Trophoblast cell (in vitro differentiated cells and primary cell): ENCODE measurements around the gene C1D.
"Not testable (repeated sequence)": the region's sequence is repeated elsewhere in the genome, so short reads cannot be mapped to it uniquely, and the experiment has no call there.

Experiments used
- DNase-seq, 2 donors: peaks; one replicate each; pipeline ENCODE4 v3.0.0-alpha.2; 2016
- H2AFZ ChIP-seq: 2 replicates; pipeline ENCODE4 v1.6.1; 2013; ENCODE audit warnings: low read length, moderate library complexity, mild to moderate bottlenecking; ENCODE audit not compliant: insufficient read depth, poor library complexity
- H2AK5ac ChIP-seq: 2 replicates; pipeline ENCODE4 v1.6.1; 2013; ENCODE audit warnings: mild to moderate bottlenecking, low read length
- H2BK120ac ChIP-seq: 2 replicates; pipeline ENCODE4 v1.6.1; 2013; ENCODE audit warnings: low read length, mild to moderate bottlenecking, moderate library complexity; ENCODE audit not compliant: insufficient read depth, poor library complexity
- H2BK12ac ChIP-seq: 2 replicates; pipeline ENCODE4 v1.6.1; 2013; ENCODE audit warnings: mild to moderate bottlenecking, low read length, moderate library complexity
- H2BK5ac ChIP-seq: 2 replicates; pipeline ENCODE4 v1.6.1; 2013; ENCODE audit warnings: low read length, low read depth, moderate library complexity, mild to moderate bottlenecking; ENCODE audit not compliant: poor library complexity
- H3K14ac ChIP-seq: 2 replicates; pipeline ENCODE4 v1.6.1; 2013; ENCODE audit warnings: mild to moderate bottlenecking, low read length
- H3K18ac ChIP-seq: 2 replicates; pipeline ENCODE4 v1.6.1; 2013; ENCODE audit warnings: mild to moderate bottlenecking, low read length
- H3K23ac ChIP-seq: 2 replicates; pipeline ENCODE4 v1.6.1; 2013; ENCODE audit warnings: low read length
- H3K27ac ChIP-seq: 2 replicates; pipeline ENCODE4 v1.5.1; 2013; ENCODE audit warnings: low read depth, mild to moderate bottlenecking, inconsistent platforms, low read length, moderate library complexity
- H3K27me3 ChIP-seq: 2 replicates; pipeline ENCODE4 v1.6.1; 2013; ENCODE audit warnings: inconsistent platforms, mild to moderate bottlenecking, low read length, moderate library complexity; ENCODE audit not compliant: insufficient read depth
- H3K36me3 ChIP-seq, 2 experiments: 1 replicate in 1 of 2; 2 replicates in 1 of 2; pipeline ENCODE4 v1.6.1; 2013; ENCODE audit warnings: low read length in 2 of 2, mild to moderate bottlenecking in 2 of 2, moderate library complexity in 1 of 2; ENCODE audit not compliant: insufficient read depth in 2 of 2, control insufficient read depth in 1 of 2
- H3K4ac ChIP-seq: 2 replicates; pipeline ENCODE4 v1.6.1; 2013; ENCODE audit warnings: low read depth, mild to moderate bottlenecking, low read length, moderate library complexity
- H3K4me1 ChIP-seq, 2 experiments: 1 replicate in 1 of 2; 2 replicates in 1 of 2; pipeline ENCODE4 v1.6.1; 2013; ENCODE audit warnings: low read length in 2 of 2, mild to moderate bottlenecking in 2 of 2, moderate library complexity in 1 of 2; ENCODE audit not compliant: insufficient read depth in 2 of 2, control insufficient read depth in 1 of 2
- H3K4me2 ChIP-seq: 2 replicates; pipeline ENCODE4 v1.6.1; 2013; ENCODE audit warnings: inconsistent platforms, mild to moderate bottlenecking, low read length, moderate library complexity
- H3K4me3 ChIP-seq: 2 replicates; pipeline ENCODE4 v1.5.1; 2013; ENCODE audit warnings: mild to moderate bottlenecking, low read depth, low read length, inconsistent platforms
- H3K79me1 ChIP-seq: one replicate; pipeline ENCODE4 v1.6.1; 2013; ENCODE audit warnings: low read length
- H3K79me2 ChIP-seq: 2 replicates; pipeline ENCODE4 v1.6.1; 2013; ENCODE audit warnings: low read length, mild to moderate bottlenecking; ENCODE audit not compliant: control insufficient read depth, insufficient read depth, poor library complexity
- H3K9ac ChIP-seq: 2 replicates; pipeline ENCODE4 v1.6.1; 2013; ENCODE audit warnings: mild to moderate bottlenecking, low read length
- H3K9me3 ChIP-seq: 2 replicates; pipeline ENCODE4 v1.6.1; 2013; ENCODE audit warnings: low read depth, mild to moderate bottlenecking, control low read depth, inconsistent platforms, low read length; ENCODE audit not compliant: insufficient read depth
- H4K12ac ChIP-seq: 2 replicates; pipeline ENCODE4 v1.6.1; 2013; ENCODE audit warnings: low read depth, mild to moderate bottlenecking, low read length, moderate library complexity
- H4K8ac ChIP-seq: 2 replicates; pipeline ENCODE4 v1.6.1; 2013; ENCODE audit warnings: low read depth, mild to moderate bottlenecking, low read length, moderate library complexity
- H4K91ac ChIP-seq: one replicate; pipeline ENCODE4 v1.6.1; 2013; ENCODE audit warnings: low read depth, mild to moderate bottlenecking, low read length, moderate library complexity
- WGBS: extraction: QIAGEN DNeasy Blood & Tissue Kit; methylation state at CpG from one replicate; pipeline ENCODE4 v1.1.7; 2013; ENCODE audit warnings: missing lambda C conversion rate; ENCODE audit not compliant: insufficient read length, insufficient coverage; ENCODE audit errors: extremely low coverage; 5-methylcytosine and 5-hydroxymethylcytosine counted together

Gene C1D

GRCh38 chr2:68083346-68083745, 20.5 kb upstream of the C1D start:
- no peak overlapping the region for H3K18ac ChIP-seq
- H3K27ac ChIP-seq: no peak overlapping the region
- H2AK5ac ChIP-seq: no peak overlapping the region
- H3K23ac ChIP-seq: no peak overlapping the region
- no peaks in the 10 kb centered on the region for H3K79me2 ChIP-seq
- no peaks in the 10 kb centered on the region for H3K79me1 ChIP-seq
- no peak overlapping the region for H2BK5ac ChIP-seq
- no peak for DNase-seq
- no peak overlapping the region for H2BK120ac ChIP-seq
- no peak overlapping the region for H4K8ac ChIP-seq
- WGBS: no CpG with 5 or more reads among the region's 1 CpG
- no peak overlapping the region for H4K12ac ChIP-seq
- no peak overlapping the region for H2BK12ac ChIP-seq
- no peaks in the 10 kb centered on the region for H3K36me3 ChIP-seq
- no peak overlapping the region for H3K4me3 ChIP-seq
- no peak overlapping the region for H3K9ac ChIP-seq
- H4K91ac ChIP-seq: no peak overlapping the region
- no peak overlapping the region for H3K4ac ChIP-seq
- H3K14ac ChIP-seq: no peak overlapping the region
- H3K4me1 ChIP-seq: no peaks in the 10 kb centered on the region
- H3K27me3 ChIP-seq: no peaks in the 10 kb centered on the region
- no peak overlapping the region for H3K4me2 ChIP-seq
- H2AFZ ChIP-seq: no peak overlapping the region
- H3K9me3 ChIP-seq: no peaks in the 10 kb centered on the region

DNA sequence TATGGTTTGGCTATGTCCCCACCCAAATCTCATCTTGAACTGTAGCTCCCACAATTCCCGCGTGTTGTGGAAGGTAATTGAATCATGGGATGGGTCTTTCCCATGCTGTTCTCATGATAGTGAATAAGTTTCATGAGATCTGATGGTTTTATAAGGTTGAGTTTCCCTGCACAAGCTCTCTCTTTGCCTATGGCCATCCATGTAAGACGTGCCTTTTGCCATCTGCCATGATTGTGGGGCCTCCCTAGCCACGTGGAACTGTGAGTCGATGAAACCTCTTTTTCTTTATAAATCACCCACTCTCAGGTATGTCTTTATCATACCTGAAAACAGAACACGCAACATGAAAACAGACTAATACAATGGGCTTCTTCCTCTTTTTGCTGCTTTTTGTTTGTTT, 11.2 kb upstream of the C1D start:
- no CpG with 5 or more reads among the region's 6 CpGs for WGBS
- no peaks in the 10 kb centered on the region for H3K36me3 ChIP-seq
- no peak overlapping the region for H3K14ac ChIP-seq
- no peak overlapping the region for H4K91ac ChIP-seq
- no peak overlapping the region for H2BK5ac ChIP-seq
- no peak overlapping the region for H3K9ac ChIP-seq
- no peak overlapping the region for H4K12ac ChIP-seq
- no peak for DNase-seq
- no peak overlapping the region for H3K23ac ChIP-seq
- H2AFZ ChIP-seq: no peak overlapping the region
- no peak overlapping the region for H3K27ac ChIP-seq
- H3K27me3 ChIP-seq: no peaks in the 10 kb centered on the region
- H4K8ac ChIP-seq: no peak overlapping the region
- H3K4me2 ChIP-seq: no peak overlapping the region
- H2BK120ac ChIP-seq: no peak overlapping the region
- no peak overlapping the region for H3K4me3 ChIP-seq
- H2BK12ac ChIP-seq: no peak overlapping the region
- no peak overlapping the region for H3K18ac ChIP-seq
- H3K79me2 ChIP-seq: no peaks in the 10 kb centered on the region
- H2AK5ac ChIP-seq: no peak overlapping the region
- H3K4me1 ChIP-seq: no peaks in the 10 kb centered on the region
- no peaks in the 10 kb centered on the region for H3K79me1 ChIP-seq
- H3K4ac ChIP-seq: no peak overlapping the region
- H3K9me3 ChIP-seq: no peaks in the 10 kb centered on the region

DNA sequence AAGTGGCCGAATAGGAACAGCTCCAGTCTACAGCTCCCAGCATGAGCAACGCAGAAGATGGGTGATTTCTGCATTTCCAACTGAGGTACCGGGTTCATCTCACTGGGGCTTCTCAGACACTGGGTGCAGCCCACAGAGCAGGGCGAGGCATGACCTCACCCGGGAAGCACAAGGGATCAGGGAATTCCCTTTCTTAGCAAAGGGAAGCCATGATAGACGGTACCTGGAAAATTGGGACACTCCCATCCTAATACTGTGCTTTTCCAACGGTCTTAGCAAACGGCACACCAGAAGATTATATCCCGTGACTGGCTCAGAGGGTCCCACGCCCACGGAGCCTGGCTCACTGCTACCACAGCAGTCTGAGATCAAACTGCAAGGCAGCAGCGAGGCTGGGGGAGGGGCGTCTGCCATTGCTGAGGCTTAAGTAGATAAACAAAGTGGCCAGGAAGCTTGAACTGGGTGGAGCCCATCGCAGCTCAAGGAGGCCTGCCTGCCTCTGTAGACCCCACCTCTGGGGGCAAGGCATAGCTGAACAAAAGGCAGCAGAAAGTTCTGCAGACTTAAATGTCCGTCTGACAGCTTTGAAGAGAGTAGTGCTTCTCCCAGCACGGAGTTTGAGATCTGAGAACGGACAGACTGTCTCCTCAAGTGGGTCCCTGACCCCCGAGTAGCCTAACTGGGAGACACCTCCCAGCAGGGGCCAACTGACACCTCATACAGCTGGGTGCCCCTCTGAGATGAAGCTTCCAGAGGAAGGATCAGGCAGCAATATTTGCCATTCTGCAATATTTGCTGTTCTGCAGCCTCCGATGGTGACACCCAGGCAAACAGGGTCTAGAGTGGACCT, 1.2 kb upstream of the C1D start:
- H3K79me2 ChIP-seq, H2BK5ac ChIP-seq, H3K79me1 ChIP-seq, H2AK5ac ChIP-seq, H3K4ac ChIP-seq, H3K36me3 ChIP-seq, H3K4me2 ChIP-seq, H3K18ac ChIP-seq, H4K91ac ChIP-seq, H3K4me1 ChIP-seq, H3K27ac ChIP-seq, H2BK12ac ChIP-seq, H3K9me3 ChIP-seq, H3K23ac ChIP-seq, DNase-seq, H3K9ac ChIP-seq, H4K12ac ChIP-seq, H3K4me3 ChIP-seq, H2BK120ac ChIP-seq, H3K14ac ChIP-seq, H3K27me3 ChIP-seq, H2AFZ ChIP-seq: not testable (repeated sequence)
- peak overlapping the region; percentile 71 for H4K8ac ChIP-seq
- no CpG with 5 or more reads among the region's 19 CpGs for WGBS

DNA sequence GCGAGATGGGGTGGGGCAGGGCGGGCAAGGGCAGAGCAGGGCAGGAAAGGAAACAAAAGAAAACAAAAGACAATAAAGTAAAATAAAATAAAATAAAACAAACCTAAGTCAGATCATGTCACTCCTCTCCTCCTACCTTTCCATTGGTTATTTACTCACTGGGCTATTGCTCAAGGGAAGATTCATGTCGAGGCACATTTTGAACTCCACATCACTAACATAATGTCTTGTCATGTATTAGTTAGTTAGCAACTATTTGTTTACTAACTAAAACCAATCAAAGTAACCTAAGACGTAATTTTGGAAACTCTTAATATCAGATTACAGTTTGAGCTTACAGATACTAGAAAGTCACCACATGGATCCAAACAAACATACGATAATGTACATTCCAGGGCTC, 2.2 kb downstream of the C1D start:
- no peaks in the 10 kb centered on the region for H3K4me1 ChIP-seq
- H3K4me2 ChIP-seq: no peak overlapping the region
- H3K27ac ChIP-seq: no peak overlapping the region
- H3K4ac ChIP-seq: no peak overlapping the region
- H2AFZ ChIP-seq: no peak overlapping the region
- DNase-seq: no peak
- no peak overlapping the region for H2AK5ac ChIP-seq
- H2BK120ac ChIP-seq: no peak overlapping the region
- no peak overlapping the region for H4K91ac ChIP-seq
- WGBS: no CpG with 5 or more reads among the region's 5 CpGs
- H4K12ac ChIP-seq: no peak overlapping the region
- no peaks in the 10 kb centered on the region for H3K36me3 ChIP-seq
- H2BK5ac ChIP-seq: no peak overlapping the region
- H3K4me3 ChIP-seq: no peak overlapping the region
- peaks cover 4% of the 10 kb centered on the region for H3K79me2 ChIP-seq
- no peak overlapping the region for H3K9ac ChIP-seq
- H3K79me1 ChIP-seq: peaks cover 4% of the 10 kb centered on the region
- no peak overlapping the region for H2BK12ac ChIP-seq
- no peak overlapping the region for H3K23ac ChIP-seq
- no peak overlapping the region for H3K14ac ChIP-seq
- no peak overlapping the region for H3K18ac ChIP-seq
- no peaks in the 10 kb centered on the region for H3K9me3 ChIP-seq
- no peak overlapping the region for H4K8ac ChIP-seq
- no peaks in the 10 kb centered on the region for H3K27me3 ChIP-seq
